ENCODE results near the gene MCTP1. TPM values are rescaled to one million over a fixed set of nuclear protein-coding genes. Genes with fewer than 3 reads are reported as not detected.
"Not testable (repeated sequence)": the region's sequence is repeated elsewhere in the genome, so short reads cannot be mapped to it uniquely, and the experiment has no call there.

The MCTP1 gene
- total RNA-seq, 2 experiments from 2014 or later, result not detected

- Histone ChIP-seq H3K9me2 (ENCODE audit: insufficient read depth, low read length) (no peaks in the 10 kb centered on the region), H3K4me2 (ENCODE audit: low read length) (peak overlapping the region; percentile 57; the same call in 1 of the 2 replicates), H4K20me1 (ENCODE audit: insufficient read depth, low read length) (no peaks in the 10 kb centered on the region), H3K4me1 (ENCODE audit: insufficient read depth, low read length, poor library complexity, severe bottlenecking) (peaks cover 31% of the 10 kb centered on the region), H2AFZ (ENCODE audit: low read length) (peak overlapping the region; percentile 83; the same call in 1 of the 2 replicates), H3K27ac (ENCODE audit: low read depth, low read length, poor library complexity, severe bottlenecking) (no peak overlapping the region), H3K79me2 (ENCODE audit: insufficient read depth, low read depth, low read length) (no peaks in the 10 kb centered on the region), H3K36me3 (ENCODE audit: insufficient read depth, low read length) (no peaks in the 10 kb centered on the region), H3K9me3 (ENCODE audit: low read length) (no peaks in the 10 kb centered on the region), H3K4me3 (ENCODE audit: low read depth, low read length, poor library complexity, severe bottlenecking) (no peak overlapping the region)
- ChIA-PET CTCF (ENCODE audit: unreplicated experiment) (no interaction called here), POLR2A (interaction anchor here (0.5 to 0.7 kb wide), 2 partner anchors 360 to 735 kb away, joined by 3 read pairs; no protein-coding TSS in a partner anchor)
- intact Hi-C loops (cut with micrococcal nuclease; ENCODE audit: unreplicated experiment), result loop anchor here (5.0 kb wide), 1 partner anchor 57 kb away; no protein-coding TSS in a partner anchor
- BruUV-seq (replicated peaks), result no TSS peak
- TF ChIP-seq CTCF (conservative IDR thresholded peaks at IDR 0.05; ENCODE audit: low read length) (no peak), EZH2phosphoT487 (IDR thresholded peaks at IDR 0.05; ENCODE audit: borderline replicate concordance, low read depth, low read length) (no peak)
- DNase-seq (ENCODE audit: low spot score), result no peak
Observed at GRCh38 chr5:94849324-94849723, 435.6 kb downstream of the MCTP1 start.

DNA sequence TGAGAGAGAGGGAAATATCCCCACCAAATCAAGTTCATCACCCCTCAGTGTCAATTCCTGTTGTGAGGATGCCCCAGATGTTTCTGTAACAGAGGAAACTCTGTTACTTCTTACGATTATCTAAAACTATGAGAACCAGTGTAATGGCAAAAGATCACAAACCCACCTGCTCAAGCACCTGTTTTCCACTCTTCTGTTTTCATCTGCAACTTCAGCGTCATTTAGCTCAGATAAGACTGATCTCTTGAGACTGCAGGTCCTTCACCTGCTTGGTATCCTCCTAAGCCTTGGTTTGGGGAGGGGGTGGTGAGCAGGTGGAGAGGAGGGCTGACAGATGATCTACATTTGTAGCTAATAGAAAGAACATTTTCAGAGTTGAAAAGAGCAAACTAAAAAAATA lies 437.2 kb downstream of the MCTP1 start:
- Histone ChIP-seq H3K9me3 (ENCODE audit: low read length) (no peaks in the 10 kb centered on the region), H3K79me2 (ENCODE audit: insufficient read depth, low read depth, low read length) (no peaks in the 10 kb centered on the region), H2AFZ (ENCODE audit: low read length) (peak overlapping the region; percentile 78; the same call in 1 of the 2 replicates), H3K4me3 (ENCODE audit: low read depth, low read length, poor library complexity, severe bottlenecking) (no peak overlapping the region), H3K36me3 (ENCODE audit: insufficient read depth, low read length) (no peaks in the 10 kb centered on the region), H3K27ac (ENCODE audit: low read depth, low read length, poor library complexity, severe bottlenecking) (peak overlapping the region; percentile 28), H3K4me2 (ENCODE audit: low read length) (peak overlapping the region; percentile 53; the same call in 1 of the 2 replicates), H4K20me1 (ENCODE audit: insufficient read depth, low read length) (no peaks in the 10 kb centered on the region), H3K9me2 (ENCODE audit: insufficient read depth, low read length) (no peaks in the 10 kb centered on the region), H3K4me1 (ENCODE audit: insufficient read depth, low read length, poor library complexity, severe bottlenecking) (peaks cover 31% of the 10 kb centered on the region)
- intact Hi-C loops (cut with micrococcal nuclease; ENCODE audit: unreplicated experiment), result loop anchor here (5.0 kb wide), 1 partner anchor 55 kb away; no protein-coding TSS in a partner anchor
- peak; percentile 76 for DNase-seq (ENCODE audit: low spot score)
- BruUV-seq (replicated peaks), result no TSS peak
- ChIA-PET POLR2A (interaction anchor here (0.7 to 1.5 kb wide), 2 partner anchors 16 to 37 kb away, joined by 3 to 4 read pairs; no protein-coding TSS in a partner anchor), CTCF (ENCODE audit: unreplicated experiment) (no interaction called here)
- no peak for TF ChIP-seq EZH2phosphoT487 (IDR thresholded peaks at IDR 0.05; ENCODE audit: borderline replicate concordance, low read depth, low read length)
- TF ChIP-seq CTCF (conservative IDR thresholded peaks at IDR 0.05; ENCODE audit: low read length), result no peak

- TF ChIP-seq CTCF (conservative IDR thresholded peaks at IDR 0.05; ENCODE audit: low read length), result no peak
- TF ChIP-seq EZH2phosphoT487 (IDR thresholded peaks at IDR 0.05; ENCODE audit: borderline replicate concordance, low read depth, low read length), result no peak
- H4K20me1 ChIP-seq (ENCODE audit: insufficient read depth, low read length), result no peaks in the 10 kb centered on the region
- no peaks in the 10 kb centered on the region for H3K9me3 ChIP-seq (ENCODE audit: low read length)
- no peak overlapping the region for H3K4me3 ChIP-seq (ENCODE audit: low read depth, low read length, poor library complexity, severe bottlenecking)
- DNase-seq (ENCODE audit: low spot score), result peak; percentile 19
- no peaks in the 10 kb centered on the region for H3K79me2 ChIP-seq (ENCODE audit: insufficient read depth, low read depth, low read length)
- no TSS peak for BruUV-seq (replicated peaks)
- H3K36me3 ChIP-seq (ENCODE audit: insufficient read depth, low read length), result no peaks in the 10 kb centered on the region
- H3K27ac ChIP-seq (ENCODE audit: low read depth, low read length, poor library complexity, severe bottlenecking), result peak overlapping the region; percentile 3
- peaks cover 31% of the 10 kb centered on the region for H3K4me1 ChIP-seq (ENCODE audit: insufficient read depth, low read length, poor library complexity, severe bottlenecking)
- H3K9me2 ChIP-seq (ENCODE audit: insufficient read depth, low read length), result no peaks in the 10 kb centered on the region
- peak overlapping the region; percentile 31; the same call in 1 of the 2 replicates for H2AFZ ChIP-seq (ENCODE audit: low read length)
- H3K4me2 ChIP-seq (ENCODE audit: low read length), result peak overlapping the region; percentile 35; the same call in 1 of the 2 replicates
- CTCF ChIA-PET (ENCODE audit: unreplicated experiment), result no interaction called here
- POLR2A ChIA-PET, result interaction anchor here (0.8 kb wide), 1 partner anchor 17 kb away, joined by 5 read pairs; no protein-coding TSS in a partner anchor
- intact Hi-C loops (cut with micrococcal nuclease; ENCODE audit: unreplicated experiment), result loop anchor here (5.0 kb wide), 1 partner anchor 55 kb away; no protein-coding TSS in a partner anchor
Observed at GRCh38 chr5:94847019-94847418, 437.9 kb downstream of the MCTP1 start.

GRCh38 chr5:94845696-94846095 lies 439.2 kb downstream of the MCTP1 start:
- H3K79me2 ChIP-seq (ENCODE audit: insufficient read depth, low read depth, low read length); H4K20me1 ChIP-seq (ENCODE audit: insufficient read depth, low read length); H3K27ac ChIP-seq (ENCODE audit: low read depth, low read length, poor library complexity, severe bottlenecking); BruUV-seq (replicated peaks); CTCF ChIA-PET (ENCODE audit: unreplicated experiment); H3K9me3 ChIP-seq (ENCODE audit: low read length); H3K4me2 ChIP-seq (ENCODE audit: low read length); H3K9me2 ChIP-seq (ENCODE audit: insufficient read depth, low read length); H3K4me3 ChIP-seq (ENCODE audit: low read depth, low read length, poor library complexity, severe bottlenecking); H2AFZ ChIP-seq (ENCODE audit: low read length); DNase-seq (ENCODE audit: low spot score); H3K36me3 ChIP-seq (ENCODE audit: insufficient read depth, low read length): not testable (repeated sequence)
- peaks cover 34% of the 10 kb centered on the region for H3K4me1 ChIP-seq (ENCODE audit: insufficient read depth, low read length, poor library complexity, severe bottlenecking)
- POLR2A ChIA-PET, result interaction anchor here (1.1 kb wide), 1 partner anchor 26 kb away, joined by 3 read pairs; no protein-coding TSS in a partner anchor
- intact Hi-C loops (cut with micrococcal nuclease; ENCODE audit: unreplicated experiment), result loop anchor here (5.0 kb wide), 1 partner anchor 53 kb away; no protein-coding TSS in a partner anchor
